GM13976 (cell line): ENCODE results near the gene TRPM1.

Experiments used
- DNase-seq: peaks from one replicate; pipeline ENCODE4 v3.0.0; 2012; ENCODE audit warnings: low spot score
- CTCF ChIP-seq: IDR thresholded peaks from 2 replicates; pipeline ENCODE4 v1.5.1; 2012; ENCODE audit warnings: borderline replicate concordance, mild to moderate bottlenecking; ENCODE audit not compliant: insufficient read depth; ENCODE audit errors: extremely low read depth, missing control alignments, control extremely low read depth
- in situ Hi-C: fragments of 300-500 bp; cut with MboI; formaldehyde crosslinking; loops from one replicate; pipeline ENCODE4 v1.12.0; 2022; ENCODE audit warnings: low sequenced_read_pairs, mixed read lengths, inconsistent platforms; ENCODE audit not compliant: unreplicated experiment

The TRPM1 gene

GRCh38 chr15:30992249-30992864 is 109.2 kb downstream of the TRPM1 start:
- DNase-seq, result no peak
- TF ChIP-seq CTCF, result no peak
- in situ Hi-C loops, result no loop called here

GRCh38 chr15:30991255-30992235 is 110.0 kb downstream of the TRPM1 start, which contains the start of gene MTMR10:
MTMR10 (minus strand) TSS chr15:30991628; CDS start chr15:30991506, 122 bp downstream.
- no peak for TF ChIP-seq CTCF
- peak; percentile 95 for DNase-seq
- in situ Hi-C loops, result no loop called here

- in situ Hi-C loops, result no loop called here
- DNase-seq, result peak; percentile 24
- no peak for TF ChIP-seq CTCF
These were observed 110.9 kb downstream of the TRPM1 start for GRCh38 chr15:30990446-30991254.

- in situ Hi-C loops, result no loop called here
- no peak for TF ChIP-seq CTCF
- no peak for DNase-seq
These were observed 111.5 kb downstream of the TRPM1 start for GRCh38 chr15:30990036-30990435.

GRCh38 chr15:30985081-30985531 is 116.4 kb downstream of the TRPM1 start:
- in situ Hi-C loops, result no loop called here
- no peak for TF ChIP-seq CTCF
- no peak for DNase-seq

GRCh38 chr15:30984542-30984941 is 117.0 kb downstream of the TRPM1 start:
- in situ Hi-C loops, result no loop called here
- DNase-seq, result no peak
- TF ChIP-seq CTCF, result no peak
